GM18868 (cell line): ENCODE results near the gene TACC2.

Source experiments
- ATAC-seq: cut with Tn5 transposase; IDR thresholded peaks from one replicate; pipeline ENCODE4 v1.9.1; 2021; ENCODE audit warnings: mild to moderate bottlenecking, moderate library complexity; ENCODE audit not compliant: unreplicated experiment

TACC2 gene

GRCh38 chr10:122141821-122142640, 153.1 kb downstream of the TACC2 start:
- ATAC-seq: no peak

- ATAC-seq: no peak
Measured at GRCh38 chr10:122142641-122143237, 153.8 kb downstream of the TACC2 start.

GRCh38 chr10:122143238-122143841, 154.4 kb downstream of the TACC2 start:
- no peak for ATAC-seq

GRCh38 chr10:122144199-122144598, 155.2 kb downstream of the TACC2 start:
- no peak for ATAC-seq

- ATAC-seq: no peak
Measured at GRCh38 chr10:122145113-122145512, 156.2 kb downstream of the TACC2 start.

- no peak for ATAC-seq
Measured at GRCh38 chr10:122147663-122148062, 158.7 kb downstream of the TACC2 start.

GRCh38 chr10:122148876-122149560, 160.1 kb downstream of the TACC2 start:
- no peak for ATAC-seq

- ATAC-seq: no peak
Measured at GRCh38 chr10:122149561-122150505, 160.9 kb downstream of the TACC2 start.

- ATAC-seq: no peak
Measured at GRCh38 chr10:122151121-122151694, 162.2 kb downstream of the TACC2 start.

GRCh38 chr10:122152544-122152943, 163.6 kb downstream of the TACC2 start:
- ATAC-seq: no peak

- ATAC-seq: no peak
Measured at GRCh38 chr10:122154031-122154544, 165.1 kb downstream of the TACC2 start.

GRCh38 chr10:122154545-122155366, 165.8 kb downstream of the TACC2 start:
- ATAC-seq: no peak

- ATAC-seq: no peak
Measured at GRCh38 chr10:122157451-122157850, 168.5 kb downstream of the TACC2 start.

GRCh38 chr10:122158362-122158761, 169.4 kb downstream of the TACC2 start:
- no peak for ATAC-seq

GRCh38 chr10:122159141-122159970, 170.4 kb downstream of the TACC2 start:
- ATAC-seq: no peak

GRCh38 chr10:122161795-122162194, 172.8 kb downstream of the TACC2 start:
- ATAC-seq: no peak

GRCh38 chr10:122162671-122163173, 173.8 kb downstream of the TACC2 start:
- ATAC-seq: no peak
